Hepatocyte (in vitro differentiated cells): Measurements from ENCODE around the gene MEAK7. TPM values are rescaled to one million over a fixed set of nuclear protein-coding genes. Genes with fewer than 3 reads are reported as not detected.

Experiments
- DNase-seq: peaks from one replicate; pipeline ENCODE4 v3.0.0-alpha.2; 2016; ENCODE audit warnings: low spot score
- H2AFZ ChIP-seq: fragments of 200-600 bp; sonication (generic); 2 replicates; pipeline ENCODE4 v1.6.0; 2016; ENCODE audit warnings: antibody characterized with exemption, mild to moderate bottlenecking
- H3K27ac ChIP-seq: fragments of 200-600 bp; sonication (generic); 2 replicates; pipeline ENCODE4 v1.5.1; 2016; ENCODE audit warnings: mild to moderate bottlenecking
- H3K27me3 ChIP-seq: fragments of 200-600 bp; sonication (generic); 2 replicates; pipeline ENCODE4 v1.6.1; 2016
- H3K36me3 ChIP-seq: fragments of 200-600 bp; sonication (generic); replicated peaks from 2 replicates; pipeline ENCODE4 v1.5.1; 2016; ENCODE audit warnings: low read depth; ENCODE audit not compliant: insufficient read depth
- H3K4me1 ChIP-seq: fragments of 200-600 bp; sonication (generic); 2 replicates; pipeline ENCODE4 v1.5.1; 2016; ENCODE audit warnings: mild to moderate bottlenecking, moderate library complexity; ENCODE audit not compliant: insufficient read depth
- H3K4me2 ChIP-seq: fragments of 200-600 bp; sonication (generic); 2 replicates; pipeline ENCODE4 v1.6.0; 2016
- H3K4me3 ChIP-seq: fragments of 200-600 bp; sonication (generic); 2 replicates; pipeline ENCODE4 v1.5.1; 2016; ENCODE audit warnings: mild to moderate bottlenecking
- H3K79me2 ChIP-seq: fragments of 200-600 bp; sonication (generic); 2 replicates; pipeline ENCODE4 v1.6.0; 2017; ENCODE audit warnings: mild to moderate bottlenecking
- H3K9me2 ChIP-seq: fragments of 200-600 bp; sonication (generic); replicated peaks from 2 replicates; pipeline ENCODE4 v1.6.0; 2017; ENCODE audit warnings: mild to moderate bottlenecking; ENCODE audit not compliant: insufficient read depth
- H3K9me3 ChIP-seq: fragments of 200-600 bp; sonication (generic); 2 replicates; pipeline ENCODE4 v1.5.1; 2016; ENCODE audit warnings: low read depth, mild to moderate bottlenecking
- H4K20me1 ChIP-seq: fragments of 200-600 bp; sonication (generic); 2 replicates; pipeline ENCODE4 v1.6.0; 2016; ENCODE audit warnings: mild to moderate bottlenecking; ENCODE audit not compliant: insufficient read depth, poor library complexity, severe bottlenecking
- CTCF ChIP-seq: fragments of 200-600 bp; sonication (generic); IDR thresholded peaks from 2 replicates; pipeline ENCODE4 v1.5.1; 2016; ENCODE audit warnings: antibody characterized with exemption, mild to moderate bottlenecking; ENCODE audit not compliant: poor library complexity
- EZH2 ChIP-seq: fragments of 200-600 bp; sonication (generic); IDR thresholded peaks from 2 replicates; pipeline ENCODE4 v1.6.1; 2016; ENCODE audit warnings: antibody characterized with exemption, mild to moderate bottlenecking, borderline replicate concordance
- EZH2phosphoT487 ChIP-seq: fragments of 200-600 bp; sonication (generic); IDR thresholded peaks from one replicate; pipeline ENCODE4 v1.6.1; 2018; ENCODE audit warnings: antibody characterized with exemption, mild to moderate bottlenecking, low read depth, moderate library complexity; ENCODE audit not compliant: unreplicated experiment, severe bottlenecking
- WGBS: methylation state at CpG from one replicate; pipeline ENCODE4 v1.1.6; 2016; ENCODE audit warnings: low lambda C conversion rate; ENCODE audit errors: missing lambda C conversion rate; 5-methylcytosine and 5-hydroxymethylcytosine counted together
- polyA plus RNA-seq: library from polyadenylated mRNA; unstranded; fragments of >200 nt; fragmentation: Nextera tagmentation; extraction: Ambion mirVana; gene quantifications from 2 replicates; pipeline ENCODE4 v1.2.1, GENCODE V29; 2016
- total RNA-seq: library from RNA; depleted of rRNA; stranded (reverse); fragments of >200 nt; gene quantifications from 2 replicates; pipeline ENCODE4 v1.2.3, GENCODE V29; 2014

Gene MEAK7
- total and polyA plus RNA-seq, 2 experiments from 2014 or later: 21.6 to 29.7 TPM

GRCh38 chr16:84497418-84498222 is 6.8 kb downstream of the MEAK7 start:
- peaks cover 11% of the 10 kb centered on the region for H3K36me3 ChIP-seq
- peaks cover 5% of the 10 kb centered on the region for H3K4me1 ChIP-seq
- no peaks in the 10 kb centered on the region for H4K20me1 ChIP-seq
- H3K27me3 ChIP-seq: no peaks in the 10 kb centered on the region
- no peak overlapping the region for H3K27ac ChIP-seq
- H3K4me3 ChIP-seq: no peak overlapping the region
- 87% methylated on average over 18 of the region's 18 CpGs for WGBS
- TF ChIP-seq CTCF: no peak
- TF ChIP-seq EZH2phosphoT487: no peak
- no peak for TF ChIP-seq EZH2
- H3K9me3 ChIP-seq: peaks cover 17% of the 10 kb centered on the region
- peaks cover 2% of the 10 kb centered on the region for H3K79me2 ChIP-seq
- no peak for DNase-seq
- H2AFZ ChIP-seq: no peak overlapping the region
- H3K4me2 ChIP-seq: no peak overlapping the region
- H3K9me2 ChIP-seq: no peaks in the 10 kb centered on the region

GRCh38 chr16:84496991-84497390 is 7.5 kb downstream of the MEAK7 start:
- Histone ChIP-seq H4K20me1 (no peaks in the 10 kb centered on the region), H3K79me2 (no peaks in the 10 kb centered on the region), H3K4me2 (no peak overlapping the region), H3K9me3 (peaks cover 17% of the 10 kb centered on the region), H3K27ac (no peak overlapping the region), H3K9me2 (no peaks in the 10 kb centered on the region), H3K4me1 (peaks cover 5% of the 10 kb centered on the region), H2AFZ (no peak overlapping the region), H3K36me3 (peaks cover 11% of the 10 kb centered on the region), H3K4me3 (no peak overlapping the region), H3K27me3 (no peaks in the 10 kb centered on the region)
- TF ChIP-seq EZH2: no peak
- TF ChIP-seq CTCF: no peak
- no peak for TF ChIP-seq EZH2phosphoT487
- DNase-seq: no peak
- WGBS: 95% methylated on average over 3 of the region's 3 CpGs

- Histone ChIP-seq H3K36me3 (peaks cover 11% of the 10 kb centered on the region), H4K20me1 (no peaks in the 10 kb centered on the region), H3K4me3 (no peak overlapping the region), H3K79me2 (no peaks in the 10 kb centered on the region), H3K27me3 (no peaks in the 10 kb centered on the region), H2AFZ (no peak overlapping the region), H3K27ac (no peak overlapping the region), H3K4me1 (peaks cover 5% of the 10 kb centered on the region), H3K4me2 (no peak overlapping the region), H3K9me2 (no peaks in the 10 kb centered on the region), H3K9me3 (peaks cover 17% of the 10 kb centered on the region)
- DNase-seq: no peak
- TF ChIP-seq EZH2 (no peak), CTCF (no peak), EZH2phosphoT487 (no peak)
- 96% methylated on average over 11 of the region's 11 CpGs for WGBS
Observed at GRCh38 chr16:84495506-84495905, 9.0 kb downstream of the MEAK7 start.
